HuH-7.5 (cell line): ENCODE results near the gene KRT78.
A peak's percentile ranks its signal among the peaks of the same experiment; 100 is the strongest.
"Not testable (repeated sequence)": the region's sequence is repeated elsewhere in the genome, so short reads cannot be mapped to it uniquely, and the experiment has no call there.

Experiments
- DNase-seq: peaks from one replicate; pipeline ENCODE4 v3.0.0; 2011; ENCODE audit warnings: low spot score

KRT78 gene, protein sequence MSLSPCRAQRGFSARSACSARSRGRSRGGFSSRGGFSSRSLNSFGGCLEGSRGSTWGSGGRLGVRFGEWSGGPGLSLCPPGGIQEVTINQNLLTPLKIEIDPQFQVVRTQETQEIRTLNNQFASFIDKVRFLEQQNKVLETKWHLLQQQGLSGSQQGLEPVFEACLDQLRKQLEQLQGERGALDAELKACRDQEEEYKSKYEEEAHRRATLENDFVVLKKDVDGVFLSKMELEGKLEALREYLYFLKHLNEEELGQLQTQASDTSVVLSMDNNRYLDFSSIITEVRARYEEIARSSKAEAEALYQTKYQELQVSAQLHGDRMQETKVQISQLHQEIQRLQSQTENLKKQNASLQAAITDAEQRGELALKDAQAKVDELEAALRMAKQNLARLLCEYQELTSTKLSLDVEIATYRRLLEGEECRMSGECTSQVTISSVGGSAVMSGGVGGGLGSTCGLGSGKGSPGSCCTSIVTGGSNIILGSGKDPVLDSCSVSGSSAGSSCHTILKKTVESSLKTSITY

DNA sequence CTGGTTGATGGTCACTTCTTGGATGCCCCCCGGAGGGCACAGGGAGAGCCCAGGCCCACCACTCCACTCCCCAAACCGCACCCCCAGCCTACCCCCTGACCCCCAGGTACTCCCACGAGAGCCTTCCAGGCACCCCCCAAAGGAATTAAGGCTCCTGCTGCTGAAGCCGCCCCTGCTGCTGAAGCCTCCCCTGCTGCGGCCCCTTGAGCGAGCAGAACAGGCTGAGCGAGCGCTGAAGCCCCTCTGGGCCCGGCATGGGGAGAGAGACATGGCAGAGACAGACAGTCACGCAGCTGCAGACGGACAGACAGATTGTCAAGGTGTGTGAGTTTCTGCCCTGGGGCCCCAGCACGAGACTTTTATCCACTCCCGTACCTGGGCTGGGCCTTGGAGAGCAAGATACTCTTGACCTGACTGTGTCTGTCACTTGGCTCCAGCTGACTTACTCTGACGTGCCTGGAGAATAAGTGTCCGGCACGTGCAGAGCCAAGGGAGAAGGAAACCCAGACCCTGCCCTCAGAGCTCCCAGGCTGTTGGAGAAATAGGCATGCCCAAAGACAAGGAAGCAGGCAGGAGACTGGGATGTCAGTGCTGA, at the start of gene KRT78:
Gene KRT78 (minus strand): TSS at position 334 of the 595 bp plus-strand sequence. CDS start 64 bp downstream, at position 270.
- DNase-seq: no peak

DNA sequence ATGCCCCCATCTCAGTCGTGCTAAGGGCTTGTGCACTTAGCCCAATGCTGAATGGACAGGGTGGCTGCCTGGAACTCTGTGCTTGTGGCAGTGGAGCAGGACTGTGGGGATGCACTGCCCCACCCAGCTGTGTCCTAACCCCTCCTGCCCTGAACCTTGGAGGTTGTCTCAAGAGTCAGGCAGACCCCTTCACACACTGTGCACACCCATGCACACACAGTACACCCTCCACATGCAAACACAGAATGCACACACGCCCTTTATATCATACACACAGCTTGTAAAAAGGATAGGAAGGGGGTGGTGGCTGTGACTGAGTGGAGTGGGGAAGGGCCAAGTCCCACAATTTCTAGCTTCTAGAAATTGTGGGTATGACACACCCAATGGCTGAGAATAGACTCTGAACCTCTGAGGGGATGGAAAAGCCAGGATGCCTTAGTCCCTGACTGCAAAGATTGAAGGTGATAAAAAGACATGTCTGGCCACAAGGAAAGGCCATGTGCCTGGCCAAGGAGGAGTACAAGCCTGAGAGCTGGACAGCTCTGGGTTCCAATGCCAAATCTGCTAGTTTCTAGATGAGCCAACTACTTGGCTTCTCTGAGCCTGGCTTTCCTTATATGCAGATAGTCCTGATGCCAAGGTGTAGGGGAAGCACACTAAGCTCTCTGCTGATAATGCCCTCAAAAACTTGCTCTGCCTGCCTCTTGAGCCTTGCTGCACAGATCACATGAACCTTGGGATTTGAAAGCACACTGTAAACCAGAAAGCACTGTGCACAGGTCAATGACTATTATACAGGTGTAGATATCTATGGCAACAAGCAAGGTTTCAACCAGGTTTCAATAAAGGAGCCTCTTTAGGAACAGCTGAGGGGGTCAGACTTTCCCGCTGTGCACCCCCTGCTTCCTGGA, 47.7 kb upstream of the KRT78 start:
- no peak for DNase-seq

DNA sequence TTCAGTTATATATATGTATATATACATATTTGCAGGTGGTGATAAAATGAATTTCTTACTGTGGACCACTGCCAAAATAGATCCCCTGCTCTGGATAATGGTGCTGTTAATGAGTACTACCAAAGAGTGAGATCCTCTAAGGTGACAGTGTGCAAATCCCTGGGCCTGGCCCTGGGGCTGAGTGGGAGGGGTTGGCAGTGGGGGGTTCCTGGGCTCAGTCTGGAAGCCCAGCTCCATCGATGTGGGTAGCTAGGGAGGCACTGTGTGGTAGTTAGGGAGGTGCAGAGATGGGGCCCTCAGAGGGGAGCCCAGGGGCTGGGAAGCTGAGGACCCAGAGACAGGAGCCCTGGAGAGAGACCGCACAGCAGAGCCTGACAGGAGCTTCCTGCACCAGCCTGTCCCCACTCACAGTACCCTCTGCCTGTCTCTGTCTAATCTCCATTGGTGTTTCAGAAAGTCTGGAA, 47.0 kb upstream of the KRT78 start:
- no peak for DNase-seq

DNA sequence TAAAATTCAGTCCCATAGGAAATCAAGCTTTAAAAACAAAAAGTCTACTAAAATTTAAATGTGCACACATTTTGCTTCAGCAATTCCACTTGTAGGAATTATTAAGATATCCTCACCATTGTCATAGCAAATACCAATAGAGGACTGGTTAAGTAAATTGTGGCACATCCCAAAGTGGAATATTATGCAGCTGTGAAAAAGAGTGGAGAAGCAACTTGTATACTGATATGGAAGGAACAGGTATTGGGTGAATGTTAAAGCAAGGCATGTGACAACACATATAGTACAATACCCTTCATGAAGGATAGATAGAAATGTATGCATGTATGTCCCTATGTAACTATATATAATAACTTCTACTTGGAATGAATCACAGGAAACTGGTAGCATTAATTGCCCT, 44.2 kb upstream of the KRT78 start:
- no peak for DNase-seq

- DNase-seq: no peak
Measured at GRCh38 chr12:52892207-52892852, 43.5 kb upstream of the KRT78 start.

DNA sequence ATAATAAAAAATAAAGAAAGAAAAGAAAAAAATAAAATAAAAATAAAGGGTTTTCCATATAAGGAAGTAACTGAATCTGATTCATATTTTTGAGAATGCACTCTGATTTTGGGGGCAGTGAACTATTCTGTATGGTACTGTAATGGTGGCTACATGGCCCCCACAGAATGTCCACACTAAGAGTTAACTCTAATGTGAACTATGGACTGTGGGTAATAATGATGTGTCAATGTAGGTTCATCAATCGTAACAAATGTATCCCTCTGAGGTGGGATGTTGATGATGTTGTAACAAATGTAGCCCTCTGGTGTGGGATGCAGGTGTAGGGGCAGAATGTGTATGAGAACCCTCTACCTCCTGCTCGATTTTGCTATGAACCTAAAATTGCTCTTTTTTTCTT, 42.2 kb upstream of the KRT78 start:
- no peak for DNase-seq

- no peak for DNase-seq
Measured at GRCh38 chr12:52890417-52890816, 41.6 kb upstream of the KRT78 start.

DNA sequence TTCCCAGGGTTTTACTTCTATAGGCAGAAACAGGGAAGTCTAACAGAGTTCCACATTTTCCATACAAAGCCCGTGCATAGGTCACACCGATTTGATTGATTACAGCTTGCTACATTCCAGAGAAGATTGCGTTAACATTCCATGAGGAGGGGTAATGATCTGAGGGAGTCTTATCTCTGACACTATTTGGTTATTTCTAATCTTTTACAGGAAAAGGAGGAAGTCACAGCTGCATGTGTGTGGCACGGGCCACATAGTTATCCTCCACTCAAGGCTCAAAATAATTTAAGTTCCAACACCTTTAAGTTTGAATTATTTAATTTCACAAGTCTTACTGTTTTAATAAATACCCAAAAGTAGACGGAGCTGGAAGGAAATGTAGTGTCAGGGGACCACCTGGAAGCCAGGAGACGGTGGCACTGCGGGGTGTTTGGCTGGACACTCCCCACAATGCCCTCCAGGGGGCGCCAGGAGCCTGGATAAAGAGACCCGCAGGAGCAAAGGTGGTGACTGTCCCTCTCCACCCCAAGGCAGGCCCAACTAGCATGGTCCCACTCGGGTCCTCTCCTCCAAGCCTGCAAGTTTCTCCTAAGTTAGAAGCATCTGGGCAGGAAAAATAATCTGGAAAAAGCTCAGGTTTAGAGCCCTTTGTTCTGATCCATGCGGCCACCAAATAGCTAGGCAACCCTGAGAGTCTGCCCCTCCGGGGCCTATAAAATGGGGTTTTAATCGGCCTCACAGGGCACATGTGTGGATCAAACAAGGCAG, 35.9 kb upstream of the KRT78 start:
- DNase-seq: peak; percentile 85

GRCh38 chr12:52880499-52880898, 31.7 kb upstream of the KRT78 start:
- not testable (repeated sequence) for DNase-seq

DNA sequence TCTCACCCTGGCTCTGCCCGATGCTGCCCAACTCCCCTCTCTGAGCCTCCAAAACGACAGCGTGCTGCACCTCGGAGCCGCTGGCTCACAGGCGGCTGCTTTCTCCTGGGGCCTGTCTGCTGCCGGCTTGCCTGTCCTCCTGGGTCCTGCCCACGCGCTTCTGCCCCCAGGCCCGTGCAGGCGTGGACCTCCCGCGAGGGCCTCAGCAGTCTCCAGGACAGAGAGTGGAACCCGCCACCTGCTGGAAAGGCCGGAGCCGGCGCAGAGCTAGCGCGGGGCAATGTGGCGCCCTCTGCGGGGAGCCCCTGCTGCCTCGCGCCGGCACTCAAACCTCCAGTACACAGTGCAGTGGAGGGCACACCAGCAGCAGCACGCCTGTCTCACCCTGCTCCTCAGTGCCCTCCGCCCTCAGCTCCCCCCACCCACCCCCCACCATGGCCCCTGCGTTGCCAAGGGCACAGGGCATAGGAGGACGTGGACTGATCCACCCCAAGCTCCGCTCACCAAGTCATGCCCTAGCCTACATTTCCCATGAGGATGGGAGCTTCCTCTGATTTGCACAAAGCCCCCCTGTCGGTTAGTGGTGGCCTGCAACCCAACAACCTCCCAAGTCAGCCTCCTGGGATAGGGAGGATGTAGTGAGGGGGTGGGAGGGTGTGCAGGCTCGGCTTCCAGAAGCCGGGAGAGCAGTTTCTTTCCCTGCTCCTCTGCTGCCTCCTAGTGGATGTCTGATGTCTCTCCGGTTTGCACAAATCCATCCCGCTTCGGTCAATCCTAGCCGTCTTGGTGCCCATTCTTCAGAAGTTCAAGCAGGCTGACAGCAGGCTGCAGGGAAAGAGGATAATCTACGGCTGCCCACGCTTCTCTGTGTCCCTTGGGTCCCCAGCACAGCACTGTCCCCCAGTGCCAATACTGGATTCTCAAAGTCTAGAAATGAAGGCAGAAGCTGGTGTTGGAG, 30.9 kb upstream of the KRT78 start:
- peak; percentile 93 for DNase-seq

GRCh38 chr12:52878507-52879393, 30.0 kb upstream of the KRT78 start:
- no peak for DNase-seq

- no peak for DNase-seq
Measured at GRCh38 chr12:52877242-52877641, 28.4 kb upstream of the KRT78 start.

GRCh38 chr12:52876372-52876771, 27.6 kb upstream of the KRT78 start:
- DNase-seq: no peak

DNA sequence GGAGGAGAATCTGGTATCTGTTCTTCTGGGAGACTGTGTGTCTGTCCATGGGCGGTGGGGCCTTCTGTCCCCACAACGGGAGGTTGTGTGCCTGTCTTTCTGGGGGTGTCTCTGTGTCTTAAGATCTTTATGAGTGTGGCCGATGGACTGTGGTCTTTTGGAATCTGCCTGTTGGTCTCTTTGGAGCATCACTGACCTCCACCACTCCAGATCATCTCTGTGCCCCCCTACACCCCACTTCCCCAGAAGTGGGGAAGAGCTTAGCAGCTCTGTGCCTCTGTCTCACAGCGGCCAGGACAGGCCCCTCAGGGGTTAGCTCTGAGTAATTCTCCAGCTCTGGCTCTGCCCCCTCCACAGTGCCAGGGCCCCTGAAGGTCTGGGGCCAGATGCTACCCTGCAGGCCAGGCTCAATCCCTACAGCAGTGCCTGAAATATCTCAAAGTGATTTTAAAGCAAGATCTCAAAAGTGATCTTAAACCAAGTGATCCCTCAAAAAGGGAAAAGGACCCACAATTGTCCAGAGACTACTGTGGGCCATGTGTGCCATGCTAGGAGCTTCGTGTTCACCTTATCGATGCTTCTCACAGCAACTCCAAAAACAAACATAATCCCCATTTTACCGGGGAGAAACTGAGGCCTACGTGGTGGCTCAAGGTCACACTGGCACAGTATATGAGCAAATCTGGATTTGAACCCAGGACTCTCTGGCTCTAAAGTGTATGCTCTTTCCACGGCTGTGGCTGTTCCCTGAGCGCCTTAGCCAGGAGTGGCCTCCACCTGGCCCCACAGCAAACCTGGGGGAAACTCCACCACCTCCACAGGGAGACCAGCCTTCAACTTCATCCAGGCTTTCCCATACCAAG, 26.0 kb upstream of the KRT78 start:
- DNase-seq: no peak

GRCh38 chr12:52873832-52874572, 25.2 kb upstream of the KRT78 start:
- DNase-seq: peak; percentile 92

DNA sequence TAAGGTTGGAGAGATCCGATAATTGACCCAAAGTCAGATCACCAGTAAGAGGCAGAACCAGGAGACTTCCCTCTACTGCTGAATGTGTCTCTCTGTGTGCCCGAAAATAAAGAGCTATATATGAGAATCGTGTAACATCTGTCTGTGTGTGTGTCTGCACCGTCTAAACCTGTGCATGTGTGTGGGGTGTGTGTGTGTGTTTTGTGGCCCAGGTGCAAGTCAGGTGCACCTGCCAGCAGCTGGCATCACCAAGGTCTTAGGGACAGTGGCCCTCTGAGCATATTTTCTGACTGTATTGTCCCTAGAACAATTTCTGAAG, 24.7 kb upstream of the KRT78 start:
- DNase-seq: no peak
